GM20431 (cell line): ENCODE data around the gene HTRA3.

Source experiments
- in situ Hi-C: fragments of 300-500 bp; cut with MseI, MboI; formaldehyde crosslinking; loops from one replicate; pipeline ENCODE4 v1.15.0; 2020; ENCODE audit warnings: low sequenced_read_pairs; ENCODE audit not compliant: unreplicated experiment

The HTRA3 gene

GRCh38 chr4:8303485-8304281, 34.1 kb downstream of the HTRA3 start:
- in situ Hi-C loops: no loop called here

GRCh38 chr4:8304827-8305695, 35.5 kb downstream of the HTRA3 start:
- in situ Hi-C loops: no loop called here

GRCh38 chr4:8305851-8306471, 36.4 kb downstream of the HTRA3 start:
- in situ Hi-C loops: no loop called here

- in situ Hi-C loops: no loop called here
These were observed 37.0 kb downstream of the HTRA3 start for GRCh38 chr4:8306511-8307021.

- in situ Hi-C loops: no loop called here
These were observed 37.6 kb downstream of the HTRA3 start for GRCh38 chr4:8307121-8307520.

GRCh38 chr4:8307714-8308113, 38.2 kb downstream of the HTRA3 start:
- in situ Hi-C loops: no loop called here

- in situ Hi-C loops: no loop called here
These were observed 38.6 kb downstream of the HTRA3 start for GRCh38 chr4:8308144-8308543.

GRCh38 chr4:8308856-8309771, 39.6 kb downstream of the HTRA3 start:
- in situ Hi-C loops: no loop called here

GRCh38 chr4:8310306-8310705, 40.8 kb downstream of the HTRA3 start:
- in situ Hi-C loops: no loop called here

GRCh38 chr4:8311101-8312068, 41.8 kb downstream of the HTRA3 start:
- in situ Hi-C loops: no loop called here

GRCh38 chr4:8312069-8312445, 42.5 kb downstream of the HTRA3 start:
- in situ Hi-C loops: no loop called here

- in situ Hi-C loops: no loop called here
These were observed 43.4 kb downstream of the HTRA3 start for GRCh38 chr4:8312976-8313375.

GRCh38 chr4:8314691-8315255, 45.2 kb downstream of the HTRA3 start:
- in situ Hi-C loops: no loop called here

- in situ Hi-C loops: no loop called here
These were observed 46.1 kb downstream of the HTRA3 start for GRCh38 chr4:8315435-8316250.

GRCh38 chr4:8316251-8316771, 46.8 kb downstream of the HTRA3 start:
- in situ Hi-C loops: no loop called here

GRCh38 chr4:8316911-8317351, 47.4 kb downstream of the HTRA3 start:
- in situ Hi-C loops: no loop called here

- in situ Hi-C loops: no loop called here
These were observed 47.9 kb downstream of the HTRA3 start for GRCh38 chr4:8317474-8317873.
